Measurements from ENCODE around the gene ALDH1A1.

Gene ALDH1A1

DNA sequence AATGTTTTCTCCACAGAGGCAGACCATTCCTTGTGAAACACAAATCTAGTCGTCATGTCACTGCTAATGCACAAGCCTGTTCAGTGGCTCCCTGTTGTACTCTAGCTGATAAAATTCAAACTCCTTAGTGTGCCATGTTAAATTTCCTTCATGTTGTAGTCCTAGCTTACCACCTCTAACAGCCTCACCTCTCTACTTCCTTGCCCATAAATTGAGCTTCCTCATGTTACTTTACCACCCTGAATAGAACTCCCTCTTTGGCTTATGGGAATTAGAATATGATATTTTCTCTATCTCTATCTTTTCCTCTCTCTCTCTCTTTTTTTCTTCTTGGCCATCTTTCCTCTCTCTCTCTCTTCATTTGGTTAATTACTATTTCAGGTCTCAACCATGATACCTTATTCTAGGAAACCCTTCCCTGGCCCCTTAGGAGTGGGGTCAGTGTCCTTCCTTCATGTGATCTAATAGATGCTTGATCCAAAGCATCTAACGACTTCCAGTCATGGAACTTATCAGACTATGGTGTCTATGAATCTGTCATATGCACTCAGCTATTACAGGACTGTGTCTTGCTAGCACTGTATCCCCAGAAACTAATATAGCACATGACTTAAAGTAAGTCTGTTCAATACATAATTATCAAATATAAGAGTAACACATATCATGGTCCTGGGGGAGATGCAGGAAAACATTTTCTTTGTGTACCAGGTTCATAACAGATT is 31.5 kb upstream of the ALDH1A1 start:
- H3K27ac Mint-ChIP-seq (ENCODE audit: low read depth): no peak overlapping the region
- H3K36me3 Mint-ChIP-seq (ENCODE audit: insufficient read depth): no peaks in the 10 kb centered on the region
- H3K4me3 Mint-ChIP-seq: no peak overlapping the region
- no peaks in the 10 kb centered on the region for H3K9me3 Mint-ChIP-seq
- no peak for DNase-seq (ENCODE audit: low spot score in 2 of 2)
- H3K27me3 Mint-ChIP-seq: peaks cover 8% of the 10 kb centered on the region
- no peak for ATAC-seq (replicated peaks; ENCODE audit: extremely low read depth, poor library complexity, severe bottlenecking)
- no peaks in the 10 kb centered on the region for H3K4me1 Mint-ChIP-seq

DNA sequence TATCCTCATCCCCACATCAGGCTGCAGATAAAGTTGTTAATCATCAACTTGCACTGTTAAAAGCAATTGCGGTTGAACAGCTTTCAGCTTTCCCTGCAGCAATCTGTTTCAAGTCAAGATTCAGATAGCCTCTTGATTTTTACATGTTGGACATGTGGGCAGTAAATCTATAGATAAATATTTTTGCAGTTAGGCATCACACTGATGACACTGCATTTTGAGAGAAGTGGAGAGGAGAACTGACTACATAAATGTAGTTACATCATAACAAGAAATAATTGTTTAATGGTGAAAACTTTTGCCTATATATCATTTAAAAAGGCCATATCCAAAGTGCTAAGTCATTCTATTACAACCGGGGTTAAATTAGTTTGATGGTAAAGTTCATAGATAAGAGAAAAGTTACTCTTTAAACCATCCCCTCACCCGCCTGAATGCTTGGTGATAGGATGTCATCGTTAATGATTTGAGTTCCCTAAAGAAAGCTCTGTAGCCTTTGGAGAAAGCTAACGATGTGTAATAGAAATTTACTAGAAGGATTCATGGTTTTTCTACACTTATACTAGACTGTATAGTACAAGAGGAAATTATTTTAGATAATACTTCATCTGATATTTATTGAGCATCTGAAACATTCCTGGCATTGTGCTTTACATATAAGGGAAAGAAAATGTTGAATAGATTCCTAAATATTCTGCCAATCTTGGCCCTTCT is 30.8 kb upstream of the ALDH1A1 start:
- Mint-ChIP-seq H3K4me1 (no peaks in the 10 kb centered on the region), H3K9me3 (no peaks in the 10 kb centered on the region), H3K27ac (ENCODE audit: low read depth) (no peak overlapping the region), H3K4me3 (no peak overlapping the region), H3K36me3 (ENCODE audit: insufficient read depth) (no peaks in the 10 kb centered on the region), H3K27me3 (peaks cover 8% of the 10 kb centered on the region)
- DNase-seq (ENCODE audit: low spot score in 2 of 2) (no peak), ATAC-seq (replicated peaks; ENCODE audit: extremely low read depth, poor library complexity, severe bottlenecking) (no peak)

GRCh38 chr9:72983056-72983455 is 30.2 kb upstream of the ALDH1A1 start:
- Mint-ChIP-seq H3K27ac (ENCODE audit: low read depth) (no peak overlapping the region), H3K36me3 (ENCODE audit: insufficient read depth) (no peaks in the 10 kb centered on the region), H3K27me3 (peaks cover 8% of the 10 kb centered on the region), H3K4me1 (no peaks in the 10 kb centered on the region), H3K4me3 (no peak overlapping the region), H3K9me3 (no peaks in the 10 kb centered on the region)
- ATAC-seq (replicated peaks; ENCODE audit: extremely low read depth, poor library complexity, severe bottlenecking): no peak
- no peak for DNase-seq (ENCODE audit: low spot score in 2 of 2)

GRCh38 chr9:72982146-72982799 is 29.4 kb upstream of the ALDH1A1 start:
- Mint-ChIP-seq H3K36me3 (ENCODE audit: insufficient read depth) (no peaks in the 10 kb centered on the region), H3K27ac (ENCODE audit: low read depth) (no peak overlapping the region), H3K9me3 (no peaks in the 10 kb centered on the region), H3K27me3 (peaks cover 8% of the 10 kb centered on the region), H3K4me3 (no peak overlapping the region), H3K4me1 (no peaks in the 10 kb centered on the region)
- ATAC-seq (replicated peaks; ENCODE audit: extremely low read depth, poor library complexity, severe bottlenecking) (no peak), DNase-seq (ENCODE audit: low spot score in 2 of 2) (no peak)

DNA sequence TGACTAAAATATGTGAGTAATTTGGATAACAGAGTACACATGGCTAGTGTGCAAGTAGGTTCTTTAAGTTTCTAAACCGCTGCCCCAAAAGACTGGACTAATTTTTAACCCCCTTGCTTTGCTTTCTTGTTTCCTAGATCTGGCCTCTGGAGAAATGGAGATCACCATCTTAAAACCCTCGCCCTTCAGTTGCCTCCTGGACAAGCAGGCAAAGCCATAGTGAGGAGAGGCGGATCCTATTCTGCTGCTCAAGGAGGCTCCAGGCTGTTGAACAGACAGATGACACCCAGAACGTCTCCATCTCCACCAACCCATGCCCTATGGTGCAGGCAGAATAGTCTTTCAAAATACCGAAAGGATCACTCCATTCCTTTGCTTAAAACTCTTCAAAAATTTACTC is 28.6 kb upstream of the ALDH1A1 start:
- Mint-ChIP-seq H3K9me3 (no peaks in the 10 kb centered on the region), H3K4me3 (no peak overlapping the region), H3K36me3 (ENCODE audit: insufficient read depth) (no peaks in the 10 kb centered on the region), H3K27me3 (peaks cover 8% of the 10 kb centered on the region), H3K4me1 (no peaks in the 10 kb centered on the region), H3K27ac (ENCODE audit: low read depth) (no peak overlapping the region)
- DNase-seq (ENCODE audit: low spot score in 2 of 2) (no peak), ATAC-seq (replicated peaks; ENCODE audit: extremely low read depth, poor library complexity, severe bottlenecking) (no peak)

DNA sequence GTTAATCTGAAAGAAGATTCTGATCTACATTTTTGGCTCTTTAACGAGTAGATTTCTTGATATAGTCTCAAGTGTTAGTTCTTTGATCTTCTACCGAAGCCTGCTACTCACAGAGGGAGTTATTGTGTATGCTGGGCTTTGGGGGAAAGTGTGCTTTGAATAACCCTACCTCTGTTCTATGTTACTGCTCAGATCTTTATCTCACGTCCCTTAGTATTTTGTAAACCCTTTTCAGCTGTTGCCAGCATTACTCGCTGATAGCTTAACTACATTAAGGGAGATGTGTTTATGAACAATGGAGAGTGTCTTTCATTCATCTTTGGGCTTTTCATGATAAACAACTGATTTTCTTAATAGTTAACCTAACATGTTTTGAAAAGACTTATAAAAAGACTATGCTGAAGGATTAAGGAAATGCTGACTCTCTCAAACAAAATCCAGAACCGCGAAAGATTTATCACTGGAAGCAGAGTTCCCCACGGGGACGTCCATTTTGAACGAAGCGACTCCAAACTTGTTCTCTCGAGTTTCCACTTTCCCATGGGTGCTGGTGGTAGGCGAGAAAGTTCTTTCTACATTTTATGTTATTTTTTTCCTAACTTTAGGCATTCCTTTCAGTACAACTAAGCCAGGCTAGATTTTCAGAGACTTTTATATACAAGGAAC is 27.9 kb upstream of the ALDH1A1 start:
- ATAC-seq (replicated peaks; ENCODE audit: extremely low read depth, poor library complexity, severe bottlenecking) (no peak), DNase-seq (ENCODE audit: low spot score in 2 of 2) (no peak)
- Mint-ChIP-seq H3K4me3 (no peak overlapping the region), H3K27ac (ENCODE audit: low read depth) (no peak overlapping the region), H3K36me3 (ENCODE audit: insufficient read depth) (no peaks in the 10 kb centered on the region), H3K27me3 (peaks cover 8% of the 10 kb centered on the region), H3K9me3 (no peaks in the 10 kb centered on the region), H3K4me1 (no peaks in the 10 kb centered on the region)

GRCh38 chr9:72980183-72980582 is 27.3 kb upstream of the ALDH1A1 start:
- Mint-ChIP-seq H3K27me3 (peaks cover 8% of the 10 kb centered on the region), H3K36me3 (ENCODE audit: insufficient read depth) (no peaks in the 10 kb centered on the region), H3K9me3 (no peaks in the 10 kb centered on the region), H3K4me3 (no peak overlapping the region), H3K4me1 (no peaks in the 10 kb centered on the region), H3K27ac (ENCODE audit: low read depth) (no peak overlapping the region)
- DNase-seq (ENCODE audit: low spot score in 2 of 2) (no peak), ATAC-seq (replicated peaks; ENCODE audit: extremely low read depth, poor library complexity, severe bottlenecking) (no peak)

GRCh38 chr9:72979405-72980100 is 26.7 kb upstream of the ALDH1A1 start:
- H3K27me3 Mint-ChIP-seq: peaks cover 13% of the 10 kb centered on the region
- no peak for ATAC-seq (replicated peaks; ENCODE audit: extremely low read depth, poor library complexity, severe bottlenecking)

DNA sequence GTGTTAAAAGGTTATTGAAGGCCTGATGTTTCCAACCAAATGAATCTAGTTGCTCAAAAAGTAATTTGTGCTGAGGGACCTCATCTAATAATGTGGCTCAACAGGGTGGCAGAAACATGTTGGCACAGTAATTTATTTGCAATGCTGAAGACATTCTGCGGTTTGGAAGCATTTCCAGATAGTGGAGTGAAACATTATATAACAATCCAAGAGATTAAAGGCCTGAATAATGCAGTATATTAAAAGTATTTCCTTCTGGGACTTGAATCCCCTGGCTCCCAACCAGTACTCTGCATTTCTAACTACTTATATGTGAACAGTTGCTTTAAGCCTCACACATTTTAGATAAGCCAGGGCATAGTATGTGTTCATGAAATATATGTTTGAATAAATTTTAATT is 25.9 kb upstream of the ALDH1A1 start:
- Mint-ChIP-seq H3K4me1 (no peaks in the 10 kb centered on the region), H3K27ac (ENCODE audit: low read depth) (no peak overlapping the region), H3K4me3 (no peak overlapping the region), H3K27me3 (peaks cover 21% of the 10 kb centered on the region), H3K9me3 (no peaks in the 10 kb centered on the region), H3K36me3 (ENCODE audit: insufficient read depth) (no peaks in the 10 kb centered on the region)
- no peak for ATAC-seq (replicated peaks; ENCODE audit: extremely low read depth, poor library complexity, severe bottlenecking)
- no peak for DNase-seq (ENCODE audit: low spot score in 2 of 2)

More at GRCh38 chr9:72979405-72980100, 26.7 kb upstream of the ALDH1A1 start:
- Mint-ChIP-seq H3K4me3 (no peak overlapping the region), H3K36me3 (ENCODE audit: insufficient read depth) (no peaks in the 10 kb centered on the region), H3K27ac (ENCODE audit: low read depth) (no peak overlapping the region), H3K9me3 (no peaks in the 10 kb centered on the region), H3K4me1 (no peaks in the 10 kb centered on the region)
- no peak for DNase-seq (ENCODE audit: low spot score in 2 of 2)

GRCh38 chr9:72977670-72978069 is 24.8 kb upstream of the ALDH1A1 start:
- H3K9me3 Mint-ChIP-seq: no peaks in the 10 kb centered on the region
- no peak for ATAC-seq (replicated peaks; ENCODE audit: extremely low read depth, poor library complexity, severe bottlenecking)

GRCh38 chr9:72974501-72974900 is 21.6 kb upstream of the ALDH1A1 start:
- Mint-ChIP-seq H3K36me3 (ENCODE audit: insufficient read depth) (no peaks in the 10 kb centered on the region), H3K4me1 (no peaks in the 10 kb centered on the region), H3K9me3 (no peaks in the 10 kb centered on the region), H3K27ac (ENCODE audit: low read depth) (no peak overlapping the region), H3K4me3 (no peak overlapping the region), H3K27me3 (peaks cover 14% of the 10 kb centered on the region)
- ATAC-seq (replicated peaks; ENCODE audit: extremely low read depth, poor library complexity, severe bottlenecking) (no peak), DNase-seq (ENCODE audit: low spot score in 2 of 2) (no peak)

More at GRCh38 chr9:72977670-72978069, 24.8 kb upstream of the ALDH1A1 start:
- Mint-ChIP-seq H3K27me3 (peaks cover 22% of the 10 kb centered on the region), H3K4me3 (no peak overlapping the region), H3K36me3 (ENCODE audit: insufficient read depth) (no peaks in the 10 kb centered on the region), H3K4me1 (no peaks in the 10 kb centered on the region), H3K27ac (ENCODE audit: low read depth) (no peak overlapping the region)
- DNase-seq (ENCODE audit: low spot score in 2 of 2): no peak

GRCh38 chr9:72972636-72973035 is 19.8 kb upstream of the ALDH1A1 start:
- H3K27ac Mint-ChIP-seq (ENCODE audit: low read depth): no peak overlapping the region
- ATAC-seq (replicated peaks; ENCODE audit: extremely low read depth, poor library complexity, severe bottlenecking) (no peak), DNase-seq (ENCODE audit: low spot score in 2 of 2) (no peak)
- no peak overlapping the region for H3K4me3 Mint-ChIP-seq
- no peaks in the 10 kb centered on the region for H3K36me3 Mint-ChIP-seq (ENCODE audit: insufficient read depth)
- H3K4me1 Mint-ChIP-seq: no peaks in the 10 kb centered on the region
- H3K27me3 Mint-ChIP-seq: peaks cover 14% of the 10 kb centered on the region
- no peaks in the 10 kb centered on the region for H3K9me3 Mint-ChIP-seq

Measured in central memory CD8-positive, alpha-beta T cell (primary cell).